ENCODE data around the gene TATDN2. TPM values are rescaled to one million over a fixed set of nuclear protein-coding genes. Genes with fewer than 3 reads are reported as not detected.

TATDN2 gene
- total and polyA plus RNA-seq, 2 experiments from 2014 or later, result 4.8 to 19.1 TPM

DNA sequence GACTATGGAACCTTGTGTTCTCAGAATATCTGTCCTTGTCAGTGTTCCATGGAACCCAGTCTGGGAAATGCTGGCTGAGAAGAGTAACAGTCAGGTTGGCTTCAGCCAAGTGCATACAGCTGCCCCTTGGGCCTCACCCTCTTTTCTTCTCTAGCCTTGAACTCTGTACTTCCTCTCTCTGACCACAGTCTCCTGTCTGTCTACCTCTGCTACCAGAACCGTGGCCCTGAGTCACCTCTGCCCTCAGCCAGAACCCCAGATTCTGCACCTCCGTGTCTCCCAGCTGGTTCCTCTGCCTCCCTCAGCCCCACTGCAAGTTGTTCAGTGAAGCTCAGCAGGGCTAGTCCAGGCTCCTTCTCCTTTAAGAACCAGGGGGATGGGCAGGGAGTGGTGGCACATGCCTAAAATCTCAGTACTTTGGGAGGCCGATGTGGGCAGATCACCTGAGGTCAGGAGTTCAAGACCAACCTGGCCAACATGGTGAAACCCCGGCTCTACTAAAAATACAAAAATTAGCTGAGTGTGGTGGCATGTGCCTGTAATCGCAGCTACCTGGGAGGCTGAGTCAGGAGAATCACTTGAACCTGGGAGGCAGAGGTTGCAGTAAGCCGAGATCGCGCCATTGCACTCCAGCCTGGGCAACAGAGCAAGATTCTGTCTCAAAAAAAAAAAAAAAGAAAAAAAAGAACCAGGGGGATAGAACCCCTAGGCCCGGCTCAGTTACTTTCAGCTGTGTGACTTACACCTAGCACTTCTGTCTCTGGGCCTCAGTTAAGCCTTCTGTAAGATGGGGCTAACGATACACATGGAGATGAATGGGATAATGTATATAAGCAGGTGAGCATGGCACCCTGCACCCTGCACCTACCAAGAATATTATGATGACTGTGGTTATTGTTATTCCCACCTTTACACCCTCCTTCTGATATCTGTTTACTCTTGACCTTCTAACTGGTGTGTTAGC is 24.3 kb upstream of the TATDN2 start:
- Mint-ChIP-seq H3K27me3 (ENCODE audit: insufficient read depth, low read depth, poor library complexity) (peaks cover 17% of the 10 kb centered on the region), H3K36me3 (ENCODE audit: low read depth) (peaks cover 10% of the 10 kb centered on the region), H3K9me3 (peaks cover 2% of the 10 kb centered on the region; the same call in 2 of the 3 replicates), H3K4me1 (peaks cover 27% of the 10 kb centered on the region), H3K27ac (no peak overlapping the region), H3K4me3 (no peak overlapping the region)
- Histone ChIP-seq H3F3A (replicated peaks; ENCODE audit: low read depth) (peaks cover 6% of the 10 kb centered on the region), H2AFZ (no peak overlapping the region), H3K27ac (ENCODE audit: low read depth) (no peak overlapping the region), H3K27me3 (ENCODE audit: insufficient read depth) (no peaks in the 10 kb centered on the region), H3K36me3 (ENCODE audit: insufficient read depth) (no peaks in the 10 kb centered on the region), H3K4me3 (no peak overlapping the region), H3K4me2 (no peak overlapping the region), H3K79me2 (replicated peaks; ENCODE audit: insufficient read depth) (no peaks in the 10 kb centered on the region), H3K9me2 (ENCODE audit: insufficient read depth) (no peaks in the 10 kb centered on the region), H4K20me1 (replicated peaks; ENCODE audit: insufficient read depth) (no peaks in the 10 kb centered on the region), H3K4me1 (ENCODE audit: insufficient read depth) (peaks cover 13% of the 10 kb centered on the region)
- ATAC-seq, result no peak
- TF ChIP-seq NANOG (IDR thresholded peaks at IDR 0.05; ENCODE audit: borderline replicate concordance) (no peak), ZNF114 (CRISPR knock-in tag; IDR thresholded peaks at IDR 0.05) (no peak), ZNF331 (CRISPR knock-in tag; IDR thresholded peaks at IDR 0.05; ENCODE audit: low read depth) (no peak), CREB1 (CRISPR knock-in tag; IDR thresholded peaks at IDR 0.05; ENCODE audit: low read depth) (no peak), ZNF462 (CRISPR knock-in tag; IDR thresholded peaks at IDR 0.05) (no peak), STAT1 (IDR thresholded peaks at IDR 0.05; ENCODE audit: unreplicated experiment) (no peak), CTCF (conservative IDR thresholded peaks at IDR 0.05; ENCODE audit: low read depth in 2 of 2) (no peak)
- TF ChIP-seq, protein P1, sequence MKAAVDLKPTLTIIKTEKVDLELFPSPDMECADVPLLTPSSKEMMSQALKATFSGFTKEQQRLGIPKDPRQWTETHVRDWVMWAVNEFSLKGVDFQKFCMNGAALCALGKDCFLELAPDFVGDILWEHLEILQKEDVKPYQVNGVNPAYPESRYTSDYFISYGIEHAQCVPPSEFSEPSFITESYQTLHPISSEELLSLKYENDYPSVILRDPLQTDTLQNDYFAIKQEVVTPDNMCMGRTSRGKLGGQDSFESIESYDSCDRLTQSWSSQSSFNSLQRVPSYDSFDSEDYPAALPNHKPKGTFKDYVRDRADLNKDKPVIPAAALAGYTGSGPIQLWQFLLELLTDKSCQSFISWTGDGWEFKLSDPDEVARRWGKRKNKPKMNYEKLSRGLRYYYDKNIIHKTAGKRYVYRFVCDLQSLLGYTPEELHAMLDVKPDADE (IDR thresholded peaks at IDR 0.05), result no peak
- no peak for DNase-seq (ENCODE audit: low spot score)

Data from GM23338 (cell line).